NCI-H2171 treated with DMSO at 0.1 percent for 48 hours (cell line): ENCODE data around the gene CDON.
A peak's percentile ranks its signal among the peaks of the same experiment; 100 is the strongest.
"Not testable (repeated sequence)": the region's sequence is repeated elsewhere in the genome, so short reads cannot be mapped to it uniquely, and the experiment has no call there.

ENCODE experiments used
- DNase-seq: peaks from one replicate; lab custom pipeline; 2025; lab: John Stamatoyannopoulos, UW

Gene CDON

GRCh38 chr11:125994509-125994908 lies 68.2 kb downstream of the CDON start:
- DNase-seq: no peak

DNA sequence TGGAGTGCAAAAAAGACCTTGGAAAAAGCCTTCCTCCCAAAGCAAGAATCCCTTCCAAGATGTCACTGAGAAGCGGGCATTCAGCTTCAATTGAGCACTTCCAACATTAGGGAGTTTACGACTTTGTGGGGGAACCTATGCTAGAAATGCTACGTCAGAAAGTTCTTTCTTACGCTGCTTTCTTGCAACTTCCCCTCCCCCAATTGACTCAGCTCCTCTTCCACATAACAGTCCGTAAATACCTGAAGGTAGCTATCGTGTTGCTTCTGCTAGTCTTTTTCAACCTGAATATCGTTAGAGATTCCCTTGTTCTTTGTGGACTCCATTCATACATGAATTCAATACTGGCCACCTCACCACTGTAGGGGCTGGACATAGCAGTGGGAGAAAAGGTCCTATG lies 69.8 kb downstream of the CDON start:
- DNase-seq: no peak

DNA sequence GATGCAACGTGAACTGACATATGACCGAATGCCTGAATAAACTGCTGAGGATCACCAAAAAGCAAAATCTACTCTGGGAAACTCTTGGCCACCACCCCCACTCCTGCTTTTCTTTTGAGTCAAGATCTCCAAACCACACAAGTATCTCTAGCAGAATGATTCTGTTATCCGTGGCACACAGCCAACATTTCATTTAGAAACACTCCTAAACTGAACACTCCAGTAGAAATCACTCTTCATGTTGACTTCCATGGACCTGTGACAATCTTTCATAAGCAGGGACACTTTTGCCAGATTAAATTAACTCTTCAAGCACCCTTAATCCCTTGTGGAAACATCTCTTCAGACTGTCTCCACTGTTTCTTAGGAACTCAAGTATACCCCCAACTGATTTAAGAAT lies 72.4 kb downstream of the CDON start:
- DNase-seq: peak; percentile 7

- peak; percentile 25 for DNase-seq
Measured at GRCh38 chr11:125987066-125987641, 75.5 kb downstream of the CDON start.

DNA sequence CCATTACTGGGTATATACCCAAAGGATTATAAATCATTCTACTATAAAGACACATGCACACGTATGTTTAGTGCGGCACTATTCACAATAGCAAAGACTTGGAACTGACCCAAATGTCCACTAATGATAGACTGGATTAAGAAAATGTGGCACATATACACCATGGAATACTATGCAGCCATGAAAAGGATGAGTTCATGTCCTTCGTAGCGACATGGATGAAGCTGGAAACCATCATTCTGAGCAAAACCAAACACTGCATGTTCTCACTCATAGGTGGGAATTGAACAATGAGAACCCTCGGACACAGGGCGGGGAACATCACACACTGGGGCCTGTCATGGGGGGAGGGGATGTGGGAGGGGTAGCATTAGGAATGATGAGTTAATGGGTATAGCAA lies 76.7 kb downstream of the CDON start:
- not testable (repeated sequence) for DNase-seq

GRCh38 chr11:125982348-125982730 lies 80.3 kb downstream of the CDON start:
- DNase-seq: no peak

DNA sequence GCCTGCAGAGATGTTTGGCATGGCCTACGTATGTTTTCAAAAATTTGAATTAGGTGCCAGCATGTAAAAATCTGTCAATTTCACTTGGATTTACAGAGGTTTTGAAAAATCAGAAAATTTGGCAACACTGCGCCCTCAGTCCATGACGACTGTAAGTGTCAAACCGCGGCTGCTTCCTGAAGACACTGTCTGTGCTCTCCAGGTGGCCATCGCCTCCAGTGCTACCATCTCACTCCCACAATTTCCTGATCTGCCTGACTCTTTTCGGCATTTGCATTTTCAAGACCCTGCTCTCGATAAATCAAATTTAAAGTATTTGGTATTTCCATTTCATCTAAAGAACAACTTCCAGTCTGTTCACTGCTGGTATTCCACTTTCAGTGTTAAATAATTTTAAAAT lies 82.2 kb downstream of the CDON start:
- no peak for DNase-seq

- no peak for DNase-seq
Measured at GRCh38 chr11:125979511-125979910, 83.2 kb downstream of the CDON start.

- no peak for DNase-seq
Measured at GRCh38 chr11:125978778-125979407, 83.8 kb downstream of the CDON start.

GRCh38 chr11:125978181-125978716 lies 84.4 kb downstream of the CDON start:
- no peak for DNase-seq

DNA sequence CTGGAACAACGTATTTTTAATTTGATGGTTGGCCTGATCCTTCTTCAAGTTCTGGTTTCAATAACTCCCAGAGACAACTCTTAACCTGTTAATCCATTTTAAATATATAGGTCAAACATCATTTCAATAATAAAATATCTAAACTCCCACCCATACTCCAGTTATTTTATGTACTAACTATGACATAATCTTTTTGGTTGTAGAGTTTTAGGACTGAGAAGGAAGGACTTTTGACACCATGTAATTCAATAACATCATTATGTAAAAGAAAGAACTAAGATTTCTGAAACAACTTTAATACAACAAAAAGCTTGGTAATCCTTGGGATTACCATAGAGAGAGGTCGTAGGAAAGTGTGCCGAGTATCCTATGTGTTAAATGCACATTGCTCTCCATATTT lies 85.3 kb downstream of the CDON start:
- DNase-seq: no peak

GRCh38 chr11:125976156-125976555 lies 86.5 kb downstream of the CDON start:
- DNase-seq: no peak

DNA sequence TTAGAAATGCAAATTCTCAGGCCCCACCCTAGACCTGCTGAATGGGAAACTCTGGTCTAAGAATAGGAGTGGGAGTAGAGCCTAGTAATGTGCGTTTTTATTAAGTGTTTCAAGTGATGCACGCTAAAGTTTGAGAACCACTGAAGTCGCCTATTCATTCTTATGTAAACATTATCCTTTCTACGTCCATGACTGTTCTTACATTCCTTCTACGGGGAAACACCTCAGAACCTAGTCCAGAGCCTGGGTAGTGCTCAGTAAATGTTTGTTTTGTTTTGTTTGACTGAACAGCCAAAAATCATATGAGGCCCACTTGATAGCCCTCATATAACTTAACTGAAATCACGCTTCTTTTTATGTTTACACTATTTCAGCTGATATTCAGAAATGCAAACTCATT lies 87.0 kb downstream of the CDON start:
- DNase-seq: no peak

DNA sequence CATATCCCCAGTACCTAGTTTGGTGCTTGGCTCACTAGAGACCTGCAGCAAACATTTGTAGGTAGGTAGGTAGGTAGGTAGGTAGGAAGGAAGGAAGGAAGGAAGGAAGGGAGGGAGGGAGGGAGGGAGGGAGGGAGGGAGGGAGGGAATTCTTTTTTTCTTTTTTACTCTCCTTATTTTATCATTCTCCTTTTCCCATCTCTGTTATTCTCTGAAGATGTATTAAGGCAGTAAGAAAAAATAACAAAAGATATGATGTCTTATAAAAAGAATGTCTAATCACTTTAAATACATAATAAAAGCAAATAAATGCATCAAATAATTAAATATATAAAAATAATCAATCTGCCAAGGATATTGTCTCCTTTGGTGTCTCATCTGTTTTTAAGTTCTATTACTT lies 88.4 kb downstream of the CDON start:
- no peak for DNase-seq

DNA sequence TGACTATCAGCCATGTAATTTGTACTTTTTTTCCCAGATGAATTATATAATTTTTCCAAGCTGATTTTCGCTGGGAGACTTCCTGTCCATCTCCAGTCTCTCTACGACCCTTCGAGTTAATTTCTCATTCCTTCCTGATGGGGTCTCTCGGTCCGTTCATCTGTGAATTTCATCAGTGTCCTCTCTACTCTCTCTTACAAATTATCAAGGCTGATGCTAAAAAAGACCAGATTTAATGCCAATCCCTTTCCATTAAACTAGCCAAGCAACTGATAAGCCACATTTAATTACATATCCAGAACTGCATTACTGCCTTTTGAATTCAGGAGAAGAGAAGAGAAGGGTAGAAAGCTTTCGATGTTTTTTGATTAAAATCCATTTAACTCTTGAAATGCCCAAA lies 91.0 kb downstream of the CDON start:
- no peak for DNase-seq

- no peak for DNase-seq
Measured at GRCh38 chr11:125968354-125968753, 94.3 kb downstream of the CDON start.

DNA sequence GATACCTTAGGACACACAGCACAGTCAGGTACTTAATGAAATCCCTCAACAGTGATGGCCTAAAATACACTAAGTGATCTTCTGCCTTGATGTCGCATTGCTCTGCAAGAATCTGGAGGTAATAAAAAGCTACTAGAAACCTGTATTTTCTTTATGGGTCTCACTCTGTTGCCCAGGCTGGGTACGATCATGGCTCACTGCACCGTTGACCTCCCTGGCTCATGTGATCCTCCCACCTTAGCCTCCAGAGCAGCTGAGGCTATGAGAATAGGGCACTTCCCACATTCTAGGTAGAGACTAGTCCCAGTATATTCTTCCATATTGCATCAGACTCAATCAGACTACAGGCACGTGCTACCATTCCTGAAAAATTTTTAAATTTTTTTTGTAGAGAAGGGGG lies 95.2 kb downstream of the CDON start:
- no peak for DNase-seq

- DNase-seq: no peak
Measured at GRCh38 chr11:125960771-125961170, 101.9 kb downstream of the CDON start.

DNA sequence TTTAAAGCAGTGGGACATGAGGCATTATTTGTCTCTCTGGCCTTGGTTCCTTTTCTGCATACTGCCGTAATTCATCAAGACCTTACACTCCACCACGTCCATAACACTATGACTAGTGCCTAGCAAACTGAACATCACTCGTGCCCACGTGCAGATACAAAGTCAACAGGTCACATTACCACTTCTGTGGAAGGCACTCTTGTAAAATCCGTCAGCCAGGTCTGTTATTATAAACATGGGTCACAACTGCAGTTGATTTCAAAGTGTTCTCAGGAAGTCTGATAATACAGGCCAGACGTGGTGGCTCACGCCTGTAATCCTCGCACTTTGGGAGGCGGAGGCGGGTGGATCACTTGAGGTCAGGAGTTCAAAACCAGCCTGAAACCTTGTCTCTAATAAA lies 102.7 kb downstream of the CDON start:
- DNase-seq: no peak

GRCh38 chr11:125959511-125959910 lies 103.2 kb downstream of the CDON start:
- DNase-seq: no peak

DNA sequence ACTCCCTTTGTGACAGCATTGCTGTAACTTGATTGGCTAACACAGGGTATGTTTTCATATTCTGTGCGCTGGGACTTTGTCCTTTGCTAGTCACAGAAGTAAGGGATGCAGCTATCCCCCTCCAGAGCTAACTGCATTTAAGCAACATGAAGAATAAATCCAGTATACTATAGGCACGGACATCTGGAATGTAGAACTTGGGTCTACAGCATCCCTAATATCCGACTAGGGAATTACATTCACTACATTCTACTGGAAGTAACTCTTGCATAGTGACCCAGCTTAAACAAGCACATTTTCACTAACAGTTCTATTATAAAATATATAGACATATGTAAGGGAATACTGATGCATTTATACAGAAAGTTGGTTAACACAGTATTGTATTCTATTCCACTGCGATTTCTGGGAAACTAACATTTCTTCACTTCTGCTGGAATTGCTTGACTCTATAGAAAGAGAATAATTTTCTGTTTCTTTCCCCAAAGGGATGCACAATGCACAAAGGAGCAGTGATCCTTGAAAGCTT lies 103.7 kb downstream of the CDON start:
- DNase-seq: no peak

DNA sequence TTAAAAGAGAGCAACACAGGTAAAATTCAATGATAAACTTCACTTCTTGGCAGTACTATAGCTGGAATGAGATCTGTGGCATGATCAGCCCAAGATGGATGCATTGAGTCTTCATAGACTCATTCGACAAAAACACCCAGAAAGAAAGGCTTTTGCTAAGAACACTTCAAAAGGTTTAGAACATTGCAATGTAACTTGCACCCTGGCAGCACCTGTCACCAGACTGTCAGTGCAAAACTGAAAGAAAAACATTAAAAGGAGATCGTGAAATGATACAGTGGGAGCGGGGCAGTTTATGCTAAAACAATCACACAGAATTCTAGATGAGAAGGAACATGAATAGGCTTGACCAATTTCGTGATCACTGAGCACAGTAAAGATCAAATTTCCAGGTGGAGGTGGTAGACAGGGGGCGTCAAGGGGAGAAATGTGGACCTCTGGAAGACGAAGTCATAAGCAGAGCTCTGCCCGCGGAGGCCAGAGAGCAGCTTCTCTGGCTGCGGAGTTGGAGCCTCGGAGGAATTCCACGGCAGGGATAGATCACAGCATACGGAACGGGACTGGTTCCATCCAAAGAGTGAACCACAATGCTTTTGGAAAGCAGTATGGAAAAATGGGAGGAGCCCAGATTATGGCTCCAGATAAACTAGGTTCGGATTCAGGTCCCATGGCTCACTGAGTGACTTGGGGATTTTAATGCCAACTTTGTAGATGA lies 104.9 kb downstream of the CDON start:
- DNase-seq: peak; percentile 17
